H4 (cell line): ENCODE measurements around the gene AGAP1. TPM values are rescaled to one million over a fixed set of nuclear protein-coding genes. Genes with fewer than 3 reads are reported as not detected.
A peak's percentile ranks its signal among the peaks of the same experiment; 100 is the strongest.

ENCODE experiments used
- DNase-seq: peaks from one replicate; pipeline ENCODE4 v3.0.0-alpha.2; 2015; ENCODE audit warnings: low spot score
- total RNA-seq: library from RNA; depleted of rRNA; stranded (reverse); fragments of >200 nt; shearing (Covaris generic); gene quantifications from 2 replicates; pipeline ENCODE4 v1.2.3, GENCODE V29; 2014

Gene AGAP1
- total RNA-seq, 1 experiment from 2014 or later, result 7.0 TPM

DNA sequence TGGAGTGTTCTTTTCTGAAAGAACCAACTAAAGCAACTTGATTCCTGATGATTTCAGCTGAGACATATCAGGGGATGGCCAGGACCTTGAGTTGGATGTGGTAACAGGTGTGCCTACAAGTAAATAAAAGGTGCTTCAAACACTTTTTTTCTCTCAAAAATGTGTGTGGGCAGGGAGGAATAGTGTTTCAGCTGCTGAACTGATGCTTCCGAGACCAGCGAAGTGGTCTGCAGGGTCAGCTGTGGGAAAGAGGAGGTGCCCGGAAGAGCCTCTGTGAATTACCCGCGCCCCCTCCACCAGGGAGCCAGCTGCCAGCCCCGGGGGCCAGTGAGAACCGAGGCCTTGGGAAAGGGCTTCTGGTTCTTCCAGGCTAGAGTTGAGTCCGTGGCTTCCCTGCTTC lies 425.0 kb downstream of the AGAP1 start:
- DNase-seq, result no peak

DNA sequence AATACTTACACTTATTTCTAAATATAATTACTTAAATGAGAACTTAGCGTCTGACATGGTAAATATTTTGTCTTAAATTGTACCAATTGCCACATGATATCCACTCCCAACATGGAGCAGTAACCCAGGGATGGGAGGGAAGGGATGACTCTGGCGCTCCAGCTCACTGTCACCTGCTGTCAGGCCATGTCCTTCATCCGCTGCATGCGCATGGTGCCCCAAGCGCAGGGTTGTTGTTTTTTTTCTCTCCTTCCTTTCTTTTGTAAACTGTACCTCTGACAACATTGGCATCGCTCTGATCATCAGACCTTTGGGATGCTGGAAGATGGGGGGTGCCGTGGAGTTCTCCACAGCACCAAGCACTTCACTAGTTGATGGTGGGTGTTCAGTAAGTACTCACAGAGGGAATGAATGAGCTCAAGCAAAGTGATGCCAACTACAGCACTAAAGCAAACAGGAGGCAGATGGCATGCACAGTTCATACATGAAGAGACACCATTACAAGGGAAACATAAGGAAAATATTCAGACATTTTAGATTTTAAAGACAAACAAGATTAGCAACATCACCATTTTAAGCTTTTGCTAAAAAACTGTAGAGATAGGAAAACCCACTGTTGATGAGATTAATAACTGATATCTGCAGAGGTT lies 426.5 kb downstream of the AGAP1 start:
- DNase-seq, result no peak

GRCh38 chr2:235921508-235922191 lies 427.8 kb downstream of the AGAP1 start:
- DNase-seq, result no peak

- no peak for DNase-seq
Observed at GRCh38 chr2:235922839-235923238, 429.0 kb downstream of the AGAP1 start.

- DNase-seq, result no peak
Observed at GRCh38 chr2:235923859-235924674, 430.2 kb downstream of the AGAP1 start.

GRCh38 chr2:235924675-235925063 lies 430.8 kb downstream of the AGAP1 start:
- DNase-seq, result no peak

GRCh38 chr2:235925250-235925919 lies 431.5 kb downstream of the AGAP1 start:
- no peak for DNase-seq

- no peak for DNase-seq
Observed at GRCh38 chr2:235926229-235926628, 432.4 kb downstream of the AGAP1 start.

DNA sequence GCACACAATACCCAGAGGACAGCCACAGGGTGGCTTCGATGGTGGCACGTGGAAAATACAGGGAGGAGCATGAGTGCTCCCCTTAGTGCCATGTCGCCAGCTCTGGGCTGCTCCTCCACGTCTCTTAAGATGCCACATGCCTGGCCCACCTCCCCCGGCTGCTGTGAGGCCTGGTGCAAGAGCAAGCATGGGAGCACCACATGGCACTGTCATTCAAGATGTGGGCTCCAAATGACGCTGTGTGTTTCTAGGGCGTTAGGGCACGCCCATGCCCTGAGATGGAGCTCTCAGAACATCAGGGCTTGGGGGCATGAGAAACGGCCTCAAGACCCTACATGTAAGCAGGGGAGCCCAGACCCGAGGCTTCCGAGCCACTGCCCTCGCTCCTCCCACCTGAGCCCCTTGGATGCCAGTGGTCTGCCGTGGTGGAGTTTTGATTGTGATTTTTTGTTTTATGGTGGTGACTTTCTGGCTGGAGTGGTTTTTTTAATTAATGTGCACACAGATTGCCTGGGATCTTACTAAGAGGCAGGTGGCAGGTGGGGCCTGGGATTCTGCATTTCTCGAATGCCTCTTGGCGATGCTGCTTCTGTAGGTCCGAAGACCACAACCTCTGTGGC lies 435.0 kb downstream of the AGAP1 start:
- no peak for DNase-seq

GRCh38 chr2:235930701-235931100 lies 436.9 kb downstream of the AGAP1 start:
- DNase-seq, result no peak

DNA sequence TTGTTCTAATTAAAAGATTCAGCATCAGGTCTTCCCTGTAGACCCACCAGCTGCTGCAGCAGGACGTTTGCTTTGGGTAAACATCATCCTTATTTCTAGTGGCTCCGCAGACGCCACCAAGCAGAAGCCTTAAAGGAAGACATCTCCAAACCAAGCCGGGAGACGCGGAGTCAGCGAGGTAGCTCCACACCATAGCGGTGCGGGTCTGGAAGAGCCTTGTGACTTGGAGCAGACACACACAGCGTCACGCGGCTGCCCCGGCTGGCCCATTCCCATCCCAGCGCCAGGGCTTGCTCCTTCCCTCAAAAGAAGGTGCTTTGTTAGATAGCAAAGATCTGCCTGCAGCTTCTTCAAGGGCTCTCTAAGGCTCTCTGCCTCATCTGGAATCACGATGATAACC lies 437.8 kb downstream of the AGAP1 start:
- DNase-seq, result no peak

DNA sequence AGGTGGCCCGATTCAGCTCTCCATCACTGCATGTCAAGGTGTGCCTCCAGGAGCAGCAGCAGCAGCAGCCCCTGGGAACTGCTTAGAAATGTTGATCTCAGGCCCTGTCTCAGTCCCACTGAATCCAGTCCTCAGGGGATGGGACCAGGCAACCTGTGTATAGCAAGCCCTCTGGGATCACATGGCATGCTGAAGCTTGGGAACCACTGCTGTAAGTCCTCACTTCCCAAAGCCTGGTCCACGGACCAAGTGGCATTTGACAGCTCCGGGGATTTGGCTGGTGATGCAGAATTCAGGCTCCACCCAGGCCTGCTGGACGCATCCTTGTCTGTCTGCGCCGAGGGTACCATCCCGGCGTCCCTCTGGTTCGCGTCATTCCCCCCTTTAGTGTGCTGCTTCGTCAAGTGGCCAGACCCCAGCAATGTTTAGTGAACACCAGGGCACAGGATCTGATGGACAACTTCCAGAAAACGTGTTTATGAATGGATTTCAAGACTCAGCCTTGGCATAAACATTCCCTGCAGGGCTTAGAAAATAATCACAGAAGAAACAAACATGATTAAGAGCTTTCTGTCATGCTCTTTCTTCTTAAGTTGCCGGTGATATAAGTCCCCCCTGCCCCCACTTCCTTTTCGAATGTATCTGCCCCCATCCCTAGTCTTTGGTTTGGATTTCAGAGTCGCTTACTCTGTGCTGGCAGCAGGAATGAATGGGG lies 440.4 kb downstream of the AGAP1 start:
- DNase-seq, result peak; percentile 48

- no peak for DNase-seq
Observed at GRCh38 chr2:235934774-235935484, 441.1 kb downstream of the AGAP1 start.

DNA sequence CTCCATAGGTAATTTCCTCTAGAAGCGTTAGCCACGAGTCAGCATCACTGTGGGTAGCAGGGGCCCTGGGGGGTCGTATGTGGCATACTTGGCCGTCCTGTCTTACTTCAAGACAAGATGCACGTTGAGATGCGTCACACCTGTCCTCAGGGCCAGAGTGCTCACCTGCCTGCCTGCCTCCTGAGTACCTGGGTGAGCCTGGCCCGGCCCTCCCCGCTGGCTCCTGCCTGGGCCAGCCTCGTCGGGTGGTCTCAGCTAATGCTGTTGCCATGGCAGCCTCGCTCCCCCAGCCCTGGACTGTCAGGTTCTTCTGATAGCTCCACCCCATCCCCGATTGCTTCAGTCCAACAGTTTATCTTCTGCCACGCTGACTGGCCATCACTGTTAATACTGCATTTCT lies 441.9 kb downstream of the AGAP1 start:
- DNase-seq, result no peak

- no peak for DNase-seq
Observed at GRCh38 chr2:235936493-235936892, 442.6 kb downstream of the AGAP1 start.

DNA sequence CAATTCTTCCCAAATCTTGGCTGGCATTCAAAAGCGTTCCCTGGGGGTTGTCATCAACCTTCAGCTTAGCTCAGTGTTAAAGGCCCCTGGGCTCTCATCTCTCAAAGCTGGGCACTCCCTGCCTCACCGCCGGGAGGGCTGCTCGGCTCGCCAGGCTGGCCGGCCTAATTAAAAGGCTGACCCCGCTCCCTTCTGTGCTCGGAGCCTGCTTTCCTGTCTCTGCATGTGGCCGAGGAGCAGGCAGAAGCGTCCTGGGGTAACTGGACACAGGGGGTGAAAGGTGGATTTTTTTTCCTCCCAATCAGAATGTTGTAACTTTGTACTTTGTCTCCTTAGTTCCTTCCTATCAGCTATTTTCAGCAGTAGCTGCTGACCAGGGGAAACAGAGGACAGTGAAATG lies 443.2 kb downstream of the AGAP1 start:
- no peak for DNase-seq

DNA sequence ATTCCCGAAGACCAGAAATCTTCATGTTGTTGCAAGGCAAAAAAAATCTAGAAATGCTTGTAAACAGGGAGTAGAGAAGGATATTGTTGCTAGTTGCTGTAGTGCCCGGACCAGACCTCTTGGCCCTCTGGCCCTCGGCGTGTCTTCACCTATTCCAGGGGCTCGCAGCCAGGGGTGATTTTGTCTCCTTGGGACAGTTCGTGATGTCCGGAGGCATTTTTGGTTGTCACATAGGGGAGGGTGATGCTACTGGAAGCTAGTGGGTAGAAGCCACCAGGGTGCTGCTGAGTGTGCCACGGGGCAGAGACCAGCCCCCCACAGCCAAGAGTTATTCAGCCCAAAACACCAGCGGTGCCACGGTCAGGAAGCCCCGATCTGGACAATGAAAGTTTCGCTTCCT lies 443.7 kb downstream of the AGAP1 start:
- no peak for DNase-seq

GRCh38 chr2:235937936-235938335 lies 444.1 kb downstream of the AGAP1 start:
- DNase-seq, result no peak

- DNase-seq, result no peak
Observed at GRCh38 chr2:235938611-235939010, 444.8 kb downstream of the AGAP1 start.

- no peak for DNase-seq
Observed at GRCh38 chr2:235939471-235939870, 445.6 kb downstream of the AGAP1 start.

DNA sequence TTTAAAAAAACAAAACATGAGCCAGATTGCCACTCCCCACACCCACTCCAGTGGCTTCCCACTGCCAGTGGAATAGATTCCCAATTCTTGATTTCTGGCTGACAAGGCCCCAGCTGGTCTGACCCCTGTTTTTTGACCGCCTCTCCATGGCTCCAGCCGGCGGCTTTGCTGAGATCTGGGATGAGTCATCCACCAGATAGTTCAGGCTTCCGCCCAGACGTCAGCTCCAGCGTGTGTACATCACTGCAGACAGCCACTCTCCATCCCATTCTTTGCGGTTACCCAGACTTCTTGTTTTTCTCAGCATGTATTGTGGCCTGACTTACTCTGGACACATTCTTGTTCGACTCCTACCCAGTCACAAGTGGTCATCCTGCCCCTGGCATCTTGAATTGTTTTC lies 446.5 kb downstream of the AGAP1 start:
- DNase-seq, result peak; percentile 89
